Suprapubic skin (tissue), 4 donors: ENCODE measurements around the gene SNTN.

Experiments
- CTCF ChIP-seq, 2 donors: fragments of 200-600 bp in 1 of 2; fragments of 450-650 bp in 1 of 2; sonication (generic) in 1 of 2; IDR thresholded peaks; one replicate each; pipeline ENCODE4 v1.5.1; 2016 to 2019; ENCODE audit warnings: antibody characterized with exemption in 2 of 2, mild to moderate bottlenecking in 1 of 2, moderate library complexity in 1 of 2
- EP300 ChIP-seq: sonication (generic); formaldehyde crosslinking; IDR thresholded peaks from one replicate; pipeline ENCODE4 v1.6.1; 2017; ENCODE audit warnings: antibody characterized with exemption
- POLR2A ChIP-seq, 2 donors: fragments of 450-650 bp; IDR thresholded peaks; one replicate each; pipeline ENCODE4 v1.6.1; 2017; ENCODE audit warnings: antibody characterized with exemption in 2 of 2, mild to moderate bottlenecking in 2 of 2, moderate library complexity in 2 of 2
- POLR2AphosphoS5 ChIP-seq, 3 donors: sonication (generic); formaldehyde crosslinking; IDR thresholded peaks; one replicate each; pipeline ENCODE4 v1.6.1; 2017; ENCODE audit warnings: antibody characterized with exemption in 3 of 3

DNA sequence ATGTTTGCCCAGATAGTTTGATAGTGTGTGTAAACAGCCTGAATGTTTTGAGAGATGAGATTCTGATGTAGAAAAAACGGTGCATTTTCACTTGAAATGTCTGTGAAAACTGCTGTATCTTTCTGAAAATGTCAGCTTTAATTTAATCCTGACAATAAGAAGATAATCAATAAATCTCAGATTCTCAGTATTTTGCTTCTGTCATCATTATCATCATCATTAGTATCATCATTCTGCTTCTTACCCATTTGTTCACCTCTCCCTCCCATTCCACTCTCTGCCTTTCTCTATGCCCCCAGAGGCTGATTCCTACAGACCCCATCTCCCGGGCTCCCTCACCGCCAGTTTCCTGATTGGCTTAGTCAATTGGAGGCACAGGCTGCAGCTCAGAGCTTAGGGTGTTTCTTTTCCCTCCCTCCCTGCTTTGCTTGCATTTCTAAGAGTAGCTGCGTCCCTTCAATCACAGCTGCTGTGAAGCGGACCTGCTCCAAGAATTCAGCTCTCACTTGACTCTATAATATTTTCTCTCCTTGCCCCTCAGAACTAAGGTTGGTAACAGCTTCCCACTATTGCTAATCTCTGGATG, 8.2 kb upstream of the SNTN start:
- TF ChIP-seq CTCF (IDR thresholded peaks at IDR 0.05) (no peak), EP300 (no peak), POLR2AphosphoS5 (IDR thresholded peaks at IDR 0.05) (no peak), POLR2A (IDR thresholded peaks at IDR 0.05) (no peak)
